ENCODE measurements around the gene RASAL2.

RASAL2 gene

GRCh38 chr1:178364782-178365181 is 270.9 kb downstream of the RASAL2 start:
- DNase-seq (ENCODE audit: low read depth), result no peak
- no peak for TF ChIP-seq CTCF (IDR thresholded peaks at IDR 0.05; ENCODE audit: control insufficient read depth, extremely low read depth, insufficient read depth)
- no peak overlapping the region for H3K4me3 ChIP-seq (ENCODE audit: low read depth, low read length)

GRCh38 chr1:178367151-178367550 is 273.2 kb downstream of the RASAL2 start:
- H3K4me3 ChIP-seq (ENCODE audit: low read depth, low read length), result no peak overlapping the region
- no peak for TF ChIP-seq CTCF (IDR thresholded peaks at IDR 0.05; ENCODE audit: control insufficient read depth, extremely low read depth, insufficient read depth)
- no peak for DNase-seq (ENCODE audit: low read depth)

GRCh38 chr1:178368208-178368607 is 274.3 kb downstream of the RASAL2 start:
- no peak overlapping the region for H3K4me3 ChIP-seq (ENCODE audit: low read depth, low read length)
- no peak for TF ChIP-seq CTCF (IDR thresholded peaks at IDR 0.05; ENCODE audit: control insufficient read depth, extremely low read depth, insufficient read depth)
- DNase-seq (ENCODE audit: low read depth), result no peak

- no peak for TF ChIP-seq CTCF (IDR thresholded peaks at IDR 0.05; ENCODE audit: control insufficient read depth, extremely low read depth, insufficient read depth)
- H3K4me3 ChIP-seq (ENCODE audit: low read depth, low read length), result no peak overlapping the region
- DNase-seq (ENCODE audit: low read depth), result no peak
Observed at GRCh38 chr1:178371235-178371634, 277.3 kb downstream of the RASAL2 start.

- no peak for DNase-seq (ENCODE audit: low read depth)
- TF ChIP-seq CTCF (IDR thresholded peaks at IDR 0.05; ENCODE audit: control insufficient read depth, extremely low read depth, insufficient read depth), result no peak
- no peak overlapping the region for H3K4me3 ChIP-seq (ENCODE audit: low read depth, low read length)
Observed at GRCh38 chr1:178371933-178372388, 278.1 kb downstream of the RASAL2 start.

- no peak for TF ChIP-seq CTCF (IDR thresholded peaks at IDR 0.05; ENCODE audit: control insufficient read depth, extremely low read depth, insufficient read depth)
- DNase-seq (ENCODE audit: low read depth), result no peak
- no peak overlapping the region for H3K4me3 ChIP-seq (ENCODE audit: low read depth, low read length)
Observed at GRCh38 chr1:178374016-178374415, 280.1 kb downstream of the RASAL2 start.

GRCh38 chr1:178376008-178376407 is 282.1 kb downstream of the RASAL2 start:
- H3K4me3 ChIP-seq (ENCODE audit: low read depth, low read length), result no peak overlapping the region
- TF ChIP-seq CTCF (IDR thresholded peaks at IDR 0.05; ENCODE audit: control insufficient read depth, extremely low read depth, insufficient read depth), result no peak
- no peak for DNase-seq (ENCODE audit: low read depth)

All from LNCaP clone FGC (cell line).